OCI-LY1 (cell line): ENCODE data around the gene SSBP4.

Source experiments
- CTCF ChIP-seq: fragments of 200-600 bp; sonication (generic), shearing (Covaris generic); IDR thresholded peaks from 2 replicates; pipeline ENCODE4 v1.5.1; 2017; ENCODE audit warnings: mild to moderate bottlenecking, antibody characterized with exemption, low read length, moderate library complexity, mixed read lengths
- EZH2 ChIP-seq: fragments of 200-600 bp; sonication (generic), shearing (Covaris generic); IDR thresholded peaks from 2 replicates; pipeline ENCODE4 v1.8.0; 2017; ENCODE audit warnings: borderline replicate concordance, mixed run types, mild to moderate bottlenecking, antibody characterized with exemption, low read length, moderate library complexity, mixed read lengths

DNA sequence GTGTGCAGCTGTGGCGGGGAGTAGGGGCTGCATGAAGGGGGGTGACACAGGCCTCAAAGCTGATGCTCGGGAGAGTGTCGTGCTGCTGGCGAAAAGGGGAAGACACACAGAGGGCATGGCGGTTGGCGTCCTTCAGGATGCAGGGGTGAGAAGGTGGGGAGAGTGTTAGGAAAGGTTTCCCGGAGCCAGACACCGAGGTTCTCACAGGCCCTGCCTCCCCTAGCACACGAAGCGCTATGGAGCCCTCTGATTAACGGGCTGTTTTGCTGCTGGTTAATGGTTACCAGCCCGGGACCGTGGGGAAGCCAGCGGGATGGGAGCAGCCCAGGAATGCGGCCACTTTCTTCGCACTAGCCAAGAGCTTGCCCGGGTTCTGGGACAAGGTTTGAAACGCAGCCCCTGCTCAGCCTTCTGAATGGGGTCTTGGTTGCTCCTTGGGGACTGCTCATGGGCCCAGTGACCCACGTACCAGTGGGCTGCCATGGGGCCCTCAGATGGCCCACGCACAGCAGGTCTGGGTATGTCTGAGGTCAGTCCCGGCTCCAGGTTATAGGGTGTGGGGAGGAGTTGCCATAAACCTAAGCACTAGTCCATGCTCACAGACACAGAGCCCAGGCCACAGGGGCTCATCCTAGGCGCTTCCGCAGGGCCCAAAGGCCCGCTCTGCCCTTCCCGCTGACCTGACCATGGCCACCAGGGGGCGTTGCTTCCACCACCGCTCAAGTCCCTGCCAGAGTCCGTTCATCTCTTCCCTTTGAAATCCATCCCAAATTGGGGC is 50.1 kb downstream of the SSBP4 start:
- peak; percentile 77 for TF ChIP-seq CTCF
- no peak for TF ChIP-seq EZH2
